HuH-7 (cell line): ENCODE measurements around the gene ADCY3.
"Not testable (repeated sequence)": the region's sequence is repeated elsewhere in the genome, so short reads cannot be mapped to it uniquely, and the experiment has no call there.

Source experiments
- DNase-seq: peaks from one replicate; pipeline ENCODE4 v3.0.0; 2011; ENCODE audit warnings: low spot score

The ADCY3 gene

DNA sequence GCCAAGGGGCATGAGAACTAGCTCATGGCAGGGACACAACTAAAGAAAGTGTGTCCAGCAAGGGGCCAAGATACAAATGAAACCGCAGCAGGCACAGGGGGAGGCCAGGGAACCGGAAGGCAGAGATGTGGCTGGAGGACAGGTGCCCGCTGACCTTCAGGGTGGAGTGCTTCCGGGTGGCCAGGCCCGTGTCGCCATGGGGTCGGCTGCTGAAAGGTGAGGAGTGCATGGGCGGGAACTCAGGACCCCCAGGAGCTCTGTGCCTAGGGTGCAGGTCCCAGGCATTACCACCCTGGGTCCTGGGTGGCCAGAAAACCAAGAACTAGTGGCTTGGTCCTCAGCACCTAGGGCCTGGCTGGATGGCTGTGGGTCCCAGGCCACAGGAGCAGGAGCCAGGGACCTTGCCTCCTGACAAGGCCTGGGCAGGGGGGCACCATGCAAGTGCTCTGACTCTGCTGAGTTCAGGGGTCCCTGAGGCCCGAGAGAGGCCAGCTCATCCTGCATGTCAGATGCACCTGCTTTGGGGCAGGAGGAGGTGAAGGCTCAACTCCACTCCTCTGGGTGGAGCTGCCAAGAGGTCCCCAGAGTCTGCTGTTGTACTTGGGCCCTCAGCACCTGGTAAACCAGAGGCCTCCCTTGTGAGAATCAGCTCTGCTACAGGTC, 75.9 kb downstream of the ADCY3 start:
- DNase-seq = no peak

DNA sequence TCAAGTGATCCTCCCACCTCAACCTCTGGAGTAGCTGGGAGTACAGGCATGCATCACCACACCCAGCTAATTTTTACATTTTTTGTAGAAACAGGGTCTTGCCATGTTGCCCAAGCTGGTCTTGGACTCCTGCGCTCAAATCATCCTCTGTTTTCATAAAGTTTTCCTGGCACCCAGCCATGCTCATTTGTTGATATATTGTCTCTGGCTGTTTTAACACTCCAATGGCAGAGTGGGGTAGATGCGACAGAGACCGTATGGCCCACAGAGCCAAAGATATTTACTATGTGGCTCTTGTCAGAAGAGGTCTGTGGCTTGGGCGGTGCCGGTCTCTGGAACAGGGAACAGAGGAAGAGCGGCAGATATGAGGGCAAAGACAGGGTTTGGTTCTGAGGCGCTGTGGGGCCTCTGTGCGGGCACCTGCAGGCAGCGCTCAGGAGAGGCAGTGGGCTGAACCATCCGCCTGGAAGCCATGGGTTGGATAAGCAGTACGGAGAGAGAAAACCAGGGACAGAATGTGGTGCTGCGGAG, 76.6 kb downstream of the ADCY3 start:
- no peak for DNase-seq

DNA sequence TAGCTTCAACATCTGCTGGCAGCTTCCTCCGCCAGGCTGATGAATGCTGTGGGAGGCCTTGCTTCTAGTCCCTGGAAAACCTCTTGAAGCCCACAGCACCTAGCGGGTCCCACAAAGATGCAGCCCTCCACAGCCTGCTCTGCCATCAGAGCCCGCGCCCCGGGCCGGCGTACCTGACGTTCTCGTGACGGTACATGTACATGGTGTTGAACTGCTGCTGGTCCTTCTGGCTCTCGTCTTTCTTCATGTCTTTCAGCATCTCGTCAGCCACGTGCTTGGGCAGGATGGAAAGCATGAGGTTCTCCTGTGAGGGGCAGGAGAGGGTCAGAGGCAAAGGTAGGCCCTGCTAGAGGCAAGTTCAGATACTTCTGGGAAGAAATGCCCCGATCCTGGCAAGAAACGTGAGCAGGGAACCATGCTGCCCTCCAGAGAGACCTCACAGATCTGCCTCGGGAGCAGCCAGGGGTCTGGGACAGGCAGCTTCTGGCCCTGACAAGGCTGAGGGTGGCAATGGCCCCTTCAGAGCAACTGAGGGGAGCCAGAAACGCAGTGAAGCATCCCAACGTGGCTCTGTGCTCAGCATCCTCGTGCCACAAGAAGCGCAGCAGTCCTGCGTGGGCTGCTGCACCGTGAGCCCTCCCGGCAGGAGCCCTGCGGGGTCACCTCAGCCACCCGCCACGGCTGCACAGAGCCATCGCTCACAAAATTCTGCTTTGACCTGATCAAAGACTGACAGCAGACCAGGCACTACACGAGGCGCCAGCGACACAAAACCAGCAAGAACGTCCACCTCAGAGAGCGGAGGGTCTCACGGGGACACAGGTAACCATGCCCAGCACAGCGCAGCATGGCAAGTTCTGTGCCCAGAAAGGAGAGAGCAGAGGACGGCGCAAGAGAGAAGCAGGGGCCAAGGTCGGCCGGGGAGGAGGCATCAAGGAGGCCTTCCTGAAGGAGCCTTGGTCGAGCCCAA, 77.7 kb downstream of the ADCY3 start:
- no peak for DNase-seq

DNA sequence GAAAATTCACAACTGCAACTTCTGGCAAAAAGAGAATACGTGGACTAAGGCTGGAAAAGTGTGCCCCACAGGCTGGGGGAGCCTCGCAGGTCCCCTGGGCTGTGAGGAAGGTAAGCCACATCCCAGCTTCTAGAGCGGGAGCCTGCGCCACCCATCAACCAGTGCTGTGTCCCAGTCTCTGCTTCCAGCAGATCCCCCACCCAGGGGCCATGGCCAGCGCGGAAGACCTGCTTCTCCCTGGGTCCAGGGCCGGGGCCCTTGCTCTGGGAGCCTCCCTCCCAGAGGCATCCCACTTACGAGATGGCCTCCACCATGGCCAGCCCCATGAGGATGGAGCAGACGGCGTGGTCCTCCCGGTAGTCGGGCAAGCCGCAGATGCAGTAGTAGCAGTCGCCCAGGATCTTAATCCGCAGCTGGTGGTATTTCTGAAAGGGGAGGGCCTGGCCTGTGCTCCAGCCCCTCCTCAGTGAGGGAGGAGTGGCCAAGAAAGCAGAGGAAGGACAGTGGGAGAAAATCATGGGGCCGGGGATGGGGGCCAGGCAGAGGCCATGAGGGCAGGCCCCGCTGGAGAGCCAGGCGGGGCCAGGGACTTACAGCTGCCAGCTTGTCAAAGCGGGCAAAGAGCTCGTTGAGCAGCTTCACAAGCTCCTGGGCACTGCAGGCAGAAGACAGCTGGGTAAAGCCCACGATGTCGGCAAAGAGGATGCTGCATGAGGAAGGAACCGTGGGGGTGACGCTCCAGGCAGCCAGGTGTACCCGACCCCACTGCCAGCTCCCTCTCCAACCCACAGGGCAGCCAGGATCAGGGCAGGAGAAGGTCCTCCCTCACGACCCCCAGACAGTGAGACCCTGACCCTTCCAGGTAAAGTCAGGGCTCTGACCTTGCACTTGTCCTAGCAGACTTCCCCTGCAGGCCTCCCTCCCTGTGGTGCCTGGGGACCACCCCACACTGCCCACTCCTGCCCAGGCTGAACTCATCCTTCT, 78.8 kb downstream of the ADCY3 start:
- DNase-seq = no peak

DNA sequence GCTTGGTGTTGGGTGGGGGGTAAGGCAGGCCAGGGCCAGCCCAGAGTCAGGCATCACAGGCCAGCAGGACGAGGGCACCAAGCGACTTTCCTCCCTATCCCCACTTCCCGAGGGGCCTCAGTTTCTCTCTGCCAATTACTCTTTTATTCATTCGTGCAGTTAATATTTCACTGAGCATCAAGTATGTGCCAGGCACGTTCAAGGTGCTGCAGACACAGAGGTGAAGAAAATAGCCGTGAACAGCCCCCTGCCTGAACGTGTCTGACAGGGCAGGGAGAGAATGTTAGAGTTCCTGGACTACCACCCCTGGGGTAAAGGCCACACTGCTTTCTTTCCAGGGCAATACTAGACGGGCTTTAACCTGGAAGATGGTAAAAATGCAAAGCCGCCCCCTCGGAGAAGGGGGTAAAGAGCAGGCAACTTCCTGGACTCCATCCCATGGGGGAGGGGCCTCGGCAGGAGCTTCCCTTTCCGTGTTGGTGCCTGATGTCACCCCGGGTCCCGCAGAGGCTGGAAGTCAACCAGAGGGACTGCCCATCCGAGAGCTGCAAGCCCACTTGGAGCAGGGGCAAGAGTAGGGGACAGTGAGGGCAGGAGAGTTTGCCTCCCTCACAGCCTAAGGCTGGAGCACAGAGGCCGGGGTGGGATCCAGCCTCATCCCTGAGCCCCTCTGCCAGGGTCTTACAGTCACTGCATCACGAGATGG, 79.7 kb downstream of the ADCY3 start:
- DNase-seq = no peak

DNA sequence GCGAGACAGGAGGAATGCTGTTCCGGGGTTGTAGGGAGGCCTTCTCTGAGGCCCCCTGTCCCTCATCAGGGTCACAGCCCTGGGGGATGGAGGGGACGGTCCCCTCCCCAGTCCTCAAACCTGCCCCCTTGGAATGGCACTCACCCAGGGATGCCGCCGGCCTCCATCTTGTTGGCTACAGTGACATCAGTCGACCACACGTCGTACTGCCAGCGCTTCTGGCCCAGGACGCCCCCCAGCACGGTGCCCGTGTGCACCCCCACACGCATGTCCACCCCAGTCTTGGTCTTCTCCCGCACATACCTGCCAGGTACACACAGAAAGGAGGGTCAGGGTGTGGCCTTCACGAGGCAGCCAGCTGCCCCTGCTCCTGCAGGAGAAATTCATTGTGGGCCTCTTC, 80.3 kb downstream of the ADCY3 start:
- DNase-seq = no peak

DNA sequence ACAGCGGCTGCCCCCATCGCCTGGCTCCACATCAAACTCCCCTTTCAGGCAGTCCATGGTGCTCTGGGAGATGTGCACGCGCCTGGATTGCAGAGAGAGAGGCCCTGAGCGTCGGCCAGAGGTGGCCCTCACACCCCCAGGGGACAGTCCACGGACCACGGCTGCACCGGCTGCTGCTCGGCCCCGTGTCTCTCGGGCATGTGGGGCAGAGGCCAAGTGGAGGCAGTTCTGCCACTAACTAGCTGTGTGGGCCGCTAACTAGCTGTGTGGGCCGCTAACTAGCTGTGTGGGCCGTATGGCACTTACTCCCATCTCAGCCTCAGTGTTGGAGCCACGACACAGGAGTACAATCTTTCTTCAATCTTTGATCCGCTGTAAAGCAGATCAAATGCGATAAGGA, 81.5 kb downstream of the ADCY3 start:
- no peak for DNase-seq

DNA sequence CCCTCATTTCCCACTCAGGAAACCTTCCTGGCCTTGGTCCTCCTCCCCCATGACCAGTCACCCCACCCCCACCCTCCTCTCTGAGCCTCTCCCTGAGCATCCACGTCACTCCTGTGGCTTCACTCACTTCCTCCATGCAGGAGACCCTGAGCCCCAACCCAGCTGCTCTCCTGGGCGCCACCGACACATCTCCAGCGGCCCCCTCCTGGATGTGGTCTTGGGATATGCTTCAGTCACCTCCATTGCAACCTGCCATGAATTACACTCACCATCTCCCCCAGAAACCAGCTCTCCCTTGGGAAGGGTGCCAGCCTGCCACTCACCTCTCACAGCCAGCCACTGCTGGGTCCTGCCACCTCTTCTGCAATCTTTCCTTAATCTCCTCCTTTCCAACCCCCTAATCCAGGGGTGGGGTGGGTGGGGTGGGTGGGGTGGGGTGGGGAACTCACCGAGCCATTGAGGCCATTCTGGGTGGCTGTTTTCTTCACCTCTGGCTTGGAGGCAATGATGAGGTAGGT, 82.0 kb downstream of the ADCY3 start:
- no peak for DNase-seq

DNA sequence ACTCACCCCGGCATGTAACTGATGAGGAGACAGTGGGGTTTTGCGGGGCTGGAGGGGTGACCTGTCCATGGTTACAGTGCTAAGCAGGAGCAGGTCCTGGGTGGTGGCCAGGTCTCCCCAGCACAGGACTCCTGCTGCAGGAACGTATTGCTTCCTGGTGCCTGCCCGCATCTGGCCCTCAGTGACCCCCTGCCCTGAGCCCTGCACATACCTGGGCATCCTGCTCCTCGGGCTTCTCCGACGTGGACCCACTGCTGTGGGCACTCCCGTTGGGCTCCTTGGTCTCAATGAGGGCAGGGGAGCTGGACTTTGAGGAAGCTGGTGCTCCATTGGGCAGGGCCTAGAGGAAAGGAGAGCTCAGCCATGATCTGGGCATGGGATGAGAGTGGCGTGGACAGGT, 83.3 kb downstream of the ADCY3 start:
- DNase-seq = no peak

DNA sequence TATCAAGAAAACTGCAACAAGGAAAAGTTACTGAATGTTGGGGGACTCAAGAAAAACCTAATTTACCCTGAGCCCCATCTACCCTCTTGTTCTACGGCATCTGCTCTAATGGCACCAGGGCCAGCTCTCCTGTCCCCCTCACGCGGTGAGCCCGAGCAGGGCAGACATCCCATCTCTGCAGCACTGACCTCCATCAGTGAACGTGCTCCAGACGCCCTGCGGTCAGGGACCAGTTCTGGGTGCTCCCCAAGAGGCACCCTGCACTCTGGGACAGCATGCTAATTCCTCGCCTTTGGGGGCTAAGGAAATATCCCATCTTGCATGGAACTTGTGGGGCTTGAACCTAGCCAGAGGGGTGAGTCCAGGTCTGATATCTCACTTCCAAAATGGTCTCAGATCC, 83.8 kb downstream of the ADCY3 start:
- DNase-seq = no peak

DNA sequence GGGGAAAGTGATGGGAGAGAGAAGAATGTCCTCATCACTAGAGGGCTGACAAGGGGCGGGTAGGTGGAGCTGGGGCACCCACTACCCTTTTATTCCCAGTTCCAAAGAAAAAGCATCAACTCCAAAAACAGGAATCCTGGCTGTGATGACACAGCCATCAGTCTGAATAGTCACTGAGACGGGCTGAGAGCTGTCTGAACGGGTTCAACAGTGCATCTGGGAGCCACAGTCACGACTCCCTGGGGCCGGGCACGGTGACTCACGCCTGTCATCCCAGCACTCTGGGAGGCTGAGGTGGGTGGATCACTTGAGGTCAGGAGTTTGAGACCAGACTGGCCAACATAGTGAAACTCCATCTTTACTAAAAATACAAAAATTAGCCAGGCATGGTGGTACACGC, 84.6 kb downstream of the ADCY3 start:
- not testable (repeated sequence) for DNase-seq

DNA sequence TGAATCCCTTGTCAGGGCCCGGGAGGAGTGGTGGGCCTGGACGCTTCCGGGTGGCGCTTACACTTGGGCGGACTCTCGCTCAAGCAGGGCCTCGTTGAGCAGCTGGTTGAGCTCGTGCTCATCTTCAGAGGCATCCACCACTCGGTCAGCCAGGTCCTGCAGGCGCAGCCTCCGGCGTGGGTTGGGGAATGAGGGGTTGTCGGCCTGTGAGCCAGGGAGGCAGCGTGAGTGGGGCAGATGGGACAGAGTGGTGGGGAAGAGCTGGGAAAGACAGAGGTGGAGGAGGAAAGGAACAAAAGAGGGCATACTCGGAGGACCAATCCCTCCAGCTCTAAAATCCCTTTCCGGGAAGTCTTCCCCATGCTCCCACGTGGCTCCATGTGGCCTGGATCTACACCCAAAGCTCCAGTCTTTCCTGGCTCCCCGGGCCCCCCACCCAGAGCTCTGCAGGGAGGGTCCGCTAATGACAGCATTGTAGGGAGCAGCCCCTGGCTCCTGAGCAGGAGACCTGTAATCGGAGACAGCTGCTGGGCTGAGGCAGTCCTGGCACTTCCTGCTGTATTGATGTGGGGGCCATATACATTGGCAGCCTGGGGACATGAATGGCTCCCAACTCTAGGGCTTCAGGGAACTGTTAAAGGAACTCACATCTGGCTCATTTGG, 85.2 kb downstream of the ADCY3 start:
- DNase-seq = no peak

DNA sequence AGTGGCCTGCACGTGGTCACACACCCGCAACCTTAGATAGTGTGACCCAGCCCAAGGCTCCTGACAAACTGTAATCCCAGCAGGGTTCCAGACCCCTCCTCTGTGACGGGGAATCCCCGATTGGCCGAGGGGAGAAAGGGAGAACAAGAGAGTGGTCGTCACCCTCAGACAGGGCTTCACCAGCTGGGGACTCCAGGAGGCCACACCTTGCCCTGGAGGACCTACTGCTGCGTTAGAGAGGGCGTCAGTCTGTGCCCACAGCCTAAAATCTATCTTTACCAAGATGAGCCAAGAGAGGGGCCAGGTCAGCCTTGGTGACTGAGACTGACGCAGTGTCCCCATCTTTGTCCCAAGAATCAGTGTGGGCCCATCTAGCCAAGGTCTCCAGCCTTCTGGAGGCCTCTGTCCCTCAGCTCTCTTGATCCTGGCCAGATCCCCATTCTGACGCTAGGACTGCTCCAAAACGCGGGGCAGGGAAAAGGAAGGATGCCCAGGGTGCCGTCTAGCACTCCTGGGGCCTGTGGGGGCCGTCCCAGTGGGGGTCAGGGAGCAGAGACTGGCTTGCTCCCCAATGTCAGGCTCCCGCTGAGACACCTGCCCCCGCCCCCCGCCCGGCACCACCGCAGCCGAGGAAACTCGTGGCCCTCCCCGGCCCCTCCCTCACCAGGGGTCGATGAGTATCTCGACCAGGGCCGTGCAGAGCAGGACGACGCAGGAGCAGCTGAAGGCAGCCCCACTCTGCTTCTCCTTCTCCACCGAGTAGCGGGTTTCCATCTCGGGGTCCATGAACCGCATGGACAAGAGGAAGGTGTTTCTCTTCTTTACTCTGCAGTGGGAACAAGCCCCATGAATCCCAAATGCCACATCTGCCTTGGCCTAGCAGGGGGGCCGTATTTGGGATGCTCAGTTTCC, 86.0 kb downstream of the ADCY3 start:
- no peak for DNase-seq

DNA sequence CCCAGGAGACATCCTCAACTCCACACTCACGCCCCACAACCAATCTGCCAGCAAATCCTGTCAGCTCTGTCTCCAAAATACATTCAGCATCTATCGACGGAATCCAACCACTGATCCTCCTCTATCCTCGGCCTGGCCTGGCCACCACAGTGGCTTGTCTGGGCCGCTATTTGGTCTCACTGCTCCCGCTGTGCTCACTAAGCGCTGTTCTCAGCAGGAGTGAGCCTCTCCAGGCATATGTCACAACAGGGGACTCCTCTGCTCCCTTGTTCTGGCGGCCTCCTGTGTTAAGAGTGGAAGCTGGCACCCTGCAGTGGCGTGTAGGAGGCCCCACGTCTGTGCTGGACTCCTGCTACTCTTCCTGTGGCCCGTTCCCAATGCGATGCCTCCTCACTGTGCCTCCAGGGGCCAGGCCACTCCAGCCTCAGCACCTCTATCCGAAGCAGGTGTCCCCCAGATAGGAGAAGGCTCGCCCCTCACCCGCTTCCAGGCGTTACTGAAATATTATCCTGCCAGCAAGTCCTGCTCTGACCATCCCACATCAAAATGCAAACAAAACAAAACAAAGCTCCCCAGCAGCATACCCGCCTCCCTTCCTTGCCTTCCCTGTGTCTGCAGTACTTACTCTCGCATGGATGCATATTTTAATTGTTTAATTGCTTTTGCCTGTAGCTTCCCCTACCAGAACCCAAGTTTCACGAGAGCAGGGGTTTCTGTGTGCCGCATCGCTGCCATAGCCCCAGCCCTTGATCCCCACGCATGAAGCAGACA, 86.9 kb downstream of the ADCY3 start:
- no peak for DNase-seq

DNA sequence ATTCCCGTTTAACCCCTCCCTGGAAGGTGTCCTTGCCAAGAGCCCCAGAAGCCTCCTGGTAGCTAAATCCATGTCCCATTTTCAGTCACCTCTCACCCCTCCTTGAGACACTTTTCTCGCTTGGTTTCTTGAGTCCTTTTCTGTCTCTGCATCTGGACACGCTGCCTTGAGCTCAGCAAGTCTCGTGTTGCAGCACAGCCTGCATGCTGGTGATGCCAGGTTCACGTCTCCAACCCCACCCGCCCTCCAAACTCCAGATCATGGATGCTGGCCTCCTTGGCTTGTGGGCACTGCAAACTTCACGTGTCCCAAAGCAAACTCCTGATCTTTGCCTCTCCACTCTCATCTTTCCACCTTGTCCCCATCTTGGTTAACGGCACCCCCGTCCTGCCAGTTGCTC, 87.5 kb downstream of the ADCY3 start:
- no peak for DNase-seq

DNA sequence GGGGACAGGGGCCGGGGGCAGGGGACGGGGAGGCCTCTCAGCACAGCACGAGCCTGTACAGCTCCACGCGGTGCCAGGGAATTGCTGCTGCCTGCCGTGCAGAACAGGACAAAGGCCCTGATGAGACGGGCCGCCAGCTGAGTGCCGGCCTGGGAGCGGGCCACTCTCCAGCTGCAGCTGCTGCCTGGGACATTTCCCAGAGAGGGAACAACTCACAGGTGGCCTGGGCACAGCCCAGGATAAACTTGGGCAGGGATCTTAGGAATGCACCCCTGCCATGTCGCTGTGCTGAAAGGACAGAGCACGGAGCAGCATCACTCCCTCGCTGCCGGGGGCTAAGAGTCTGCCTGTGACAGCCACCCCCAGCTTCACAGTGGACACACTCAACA, 88.0 kb downstream of the ADCY3 start:
- no peak for DNase-seq

DNA sequence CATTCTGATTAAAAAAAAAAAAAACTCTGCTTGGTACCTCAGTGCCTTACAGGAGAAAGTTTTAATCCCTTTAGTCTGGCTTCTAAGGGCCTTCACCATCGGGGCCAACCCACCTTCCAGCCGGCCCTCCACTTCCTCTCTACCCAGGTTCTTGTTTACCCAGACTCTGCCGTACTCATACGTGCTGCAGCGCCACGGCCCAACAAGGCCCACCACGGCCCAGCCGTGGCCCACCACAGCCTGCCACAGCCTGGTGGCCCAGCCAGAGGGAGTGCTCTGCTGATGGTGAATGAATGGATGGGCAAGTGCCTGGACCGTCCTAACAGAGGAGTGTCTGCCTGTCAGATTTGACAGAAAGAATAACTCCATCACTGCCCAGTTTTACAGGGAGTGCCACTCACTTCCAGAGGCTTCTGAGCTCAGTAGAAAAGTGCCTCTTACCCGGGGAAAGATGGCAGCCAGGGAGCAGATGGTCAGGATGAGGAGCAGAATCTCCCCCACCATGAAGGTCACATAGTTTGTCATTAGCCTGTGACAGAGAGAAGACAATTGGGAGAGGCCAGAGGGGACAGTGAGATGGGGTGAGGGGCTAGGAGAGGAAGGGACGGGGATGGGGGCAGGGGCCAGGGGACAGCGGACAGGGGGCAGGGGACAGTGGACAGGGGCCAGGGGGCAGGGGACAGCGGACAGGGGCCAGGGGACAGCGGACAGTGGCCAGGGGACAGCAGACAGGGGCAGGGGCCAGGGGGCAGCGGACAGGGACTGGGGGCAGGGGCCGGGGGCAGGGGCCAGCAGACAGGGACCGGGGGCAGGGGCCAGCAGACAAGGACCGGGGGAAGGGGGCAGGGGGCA, 88.6 kb downstream of the ADCY3 start:
- no peak for DNase-seq

DNA sequence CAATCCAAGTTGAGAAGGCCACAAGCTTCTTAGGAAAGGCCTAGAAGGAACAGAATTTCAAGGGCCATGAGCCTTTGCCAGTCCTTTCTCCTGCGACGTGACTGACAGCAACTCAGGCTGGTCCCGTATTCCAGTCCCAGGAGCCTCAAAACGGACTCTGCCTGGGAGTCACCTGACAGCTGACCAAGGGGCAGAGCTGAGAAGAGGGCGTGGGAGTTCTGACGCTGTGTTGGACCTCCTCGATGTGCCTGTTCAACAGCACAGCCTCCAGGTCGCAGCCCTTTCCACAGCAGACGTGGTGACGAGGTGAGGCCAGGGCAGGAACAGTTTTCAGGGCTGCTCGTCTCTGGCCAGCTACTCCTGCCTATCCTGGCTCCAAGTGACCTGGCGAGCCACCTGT, 89.3 kb downstream of the ADCY3 start:
- DNase-seq = no peak
